IPS DF 19.7 (cell line): ENCODE measurements around the gene SCCPDH.
"Not testable (repeated sequence)": the region's sequence is repeated elsewhere in the genome, so short reads cannot be mapped to it uniquely, and the experiment has no call there.

Experiments
- DNase-seq: peaks from one replicate; pipeline ENCODE4 v3.0.0-alpha.2; 2013; ENCODE audit warnings: low read depth, low spot score

The SCCPDH gene

DNA sequence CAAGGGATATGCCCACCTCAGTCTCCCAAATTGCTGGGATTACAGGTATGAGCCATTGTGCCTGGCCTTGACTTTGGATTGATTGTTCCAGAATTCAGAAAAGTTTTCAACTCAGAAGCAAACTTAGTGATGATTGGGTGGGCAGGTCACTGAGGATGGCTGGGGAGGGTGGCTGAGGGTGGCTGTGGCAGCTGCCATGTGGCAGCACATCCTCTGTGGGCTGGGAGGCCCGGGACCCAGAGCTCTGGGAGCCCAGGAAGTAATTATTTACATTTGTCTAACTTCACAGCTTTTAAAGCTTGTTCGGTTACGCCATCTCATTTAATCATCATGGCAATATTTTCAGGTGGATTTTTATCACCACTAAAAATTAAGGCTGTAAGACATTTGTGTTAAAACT is 76.1 kb downstream of the SCCPDH start:
- no peak for DNase-seq

DNA sequence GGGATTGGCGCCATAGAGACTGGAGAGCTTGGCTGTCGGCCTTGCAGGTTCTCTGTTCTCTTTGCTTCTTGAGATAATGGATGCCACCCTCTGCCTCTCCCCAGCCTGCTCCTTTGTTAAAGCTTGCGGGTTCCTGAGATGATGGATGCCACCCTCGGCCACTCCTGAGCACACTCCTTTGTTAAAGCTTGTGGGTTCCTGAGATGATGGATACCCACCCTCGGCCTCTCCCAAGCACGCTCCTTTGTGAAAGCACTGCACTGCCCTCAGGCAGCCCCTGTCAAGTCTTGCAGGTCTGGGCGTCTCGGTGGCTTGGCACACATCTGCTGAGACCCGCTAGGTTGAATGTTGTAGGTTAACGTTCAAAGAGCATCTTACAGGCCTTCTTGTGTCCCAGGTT is 76.5 kb downstream of the SCCPDH start:
- no peak for DNase-seq

DNA sequence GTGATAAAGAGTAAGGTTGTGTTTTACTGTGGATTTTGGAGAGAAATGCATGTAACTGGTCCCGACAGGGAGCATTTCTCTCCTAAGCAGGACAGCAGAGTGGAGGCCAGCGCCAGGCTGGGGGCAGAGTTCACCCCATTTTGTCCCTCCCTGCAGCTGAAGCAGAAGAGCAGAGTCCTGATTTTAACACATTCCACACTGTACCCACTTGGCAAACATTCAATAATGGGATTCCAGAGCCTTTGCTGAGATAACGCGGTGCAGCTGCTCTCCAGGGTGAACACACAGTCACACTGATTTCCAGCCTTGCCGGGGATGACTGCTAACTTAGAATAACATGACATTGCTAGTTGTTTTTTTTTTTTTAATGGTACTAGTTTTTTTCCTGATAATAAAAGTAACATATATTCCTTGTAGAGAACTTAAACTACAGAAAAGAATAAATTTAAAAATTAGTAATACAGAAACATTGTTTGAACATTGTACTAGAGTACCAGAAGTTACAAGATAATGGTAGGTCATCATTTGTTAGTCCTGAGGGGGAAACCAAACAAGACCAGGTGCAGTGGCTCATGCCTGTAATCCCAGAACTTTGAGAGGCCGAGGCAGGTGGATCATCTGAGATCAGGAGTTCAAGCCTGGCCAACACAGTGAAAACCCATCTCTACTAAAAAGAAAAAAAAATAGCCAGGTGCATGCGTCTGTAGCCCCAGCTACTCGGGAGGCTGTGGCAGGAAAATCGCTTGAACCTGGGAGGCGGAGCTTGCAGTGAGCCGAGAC is 77.2 kb downstream of the SCCPDH start:
- DNase-seq: no peak

DNA sequence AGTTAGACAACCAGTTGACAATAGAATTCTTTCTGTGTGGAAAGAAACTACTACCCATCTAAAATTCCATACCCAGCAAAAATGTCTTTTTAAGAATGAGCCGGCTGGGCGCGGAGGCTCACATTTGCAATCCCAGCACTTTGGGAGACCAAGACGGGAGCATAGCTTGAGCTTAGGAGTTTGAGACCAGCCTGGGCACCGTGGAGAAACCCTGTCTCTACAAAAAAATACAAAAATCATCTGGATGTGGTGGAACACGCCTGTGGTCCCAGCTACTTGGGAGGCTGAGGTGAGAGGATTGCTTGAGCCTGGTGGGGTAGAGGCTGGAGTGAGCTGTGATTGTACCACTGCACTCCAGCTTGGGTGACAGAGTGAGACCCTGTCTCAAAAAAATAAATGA is 79.2 kb downstream of the SCCPDH start:
- DNase-seq: no peak

DNA sequence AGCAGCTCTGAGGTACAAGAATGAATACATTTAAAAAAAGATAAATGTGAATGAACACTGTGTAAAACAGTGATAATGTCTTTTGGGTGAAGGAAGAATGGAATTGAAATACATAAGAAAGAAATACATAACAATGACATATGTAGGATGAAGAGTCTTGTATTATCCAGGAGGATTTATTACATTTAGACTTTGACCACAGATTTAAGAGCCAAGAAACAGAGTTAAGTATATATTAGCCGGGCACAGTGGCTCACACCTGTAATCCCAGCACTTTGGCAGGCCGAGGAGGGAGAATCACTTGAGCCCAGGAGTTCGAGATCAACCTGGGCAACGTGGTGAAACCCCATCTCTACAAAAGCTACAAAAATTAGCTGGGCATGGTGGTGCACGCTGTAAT is 79.7 kb downstream of the SCCPDH start:
- no peak for DNase-seq

DNA sequence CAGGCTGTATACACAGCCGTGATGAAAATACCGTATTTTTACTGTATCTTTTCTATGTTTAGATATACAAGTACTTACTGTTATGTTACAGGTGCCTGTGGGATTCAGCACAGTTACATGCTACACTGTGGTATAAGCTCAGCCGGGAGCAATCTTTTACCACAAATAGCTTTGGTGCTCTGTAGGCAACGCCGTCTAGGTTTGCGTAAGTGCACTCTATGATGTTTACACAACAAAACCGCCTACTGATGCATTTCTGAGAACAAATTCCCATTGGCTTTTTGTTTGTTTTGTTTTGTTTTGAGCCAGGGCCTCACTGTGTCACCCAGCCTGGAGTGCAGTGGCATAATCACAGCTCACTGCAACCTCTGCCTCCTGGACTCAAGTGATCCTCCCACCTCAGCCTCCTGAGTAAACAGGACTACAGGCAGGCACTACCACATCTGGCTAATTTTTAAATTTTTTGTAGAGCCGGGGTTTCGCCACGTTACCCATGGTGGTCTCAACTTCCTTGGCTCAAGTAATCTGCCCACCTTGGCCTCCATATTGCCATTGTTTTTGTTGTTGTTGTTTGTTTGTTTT is 81.0 kb downstream of the SCCPDH start:
- DNase-seq: no peak

DNA sequence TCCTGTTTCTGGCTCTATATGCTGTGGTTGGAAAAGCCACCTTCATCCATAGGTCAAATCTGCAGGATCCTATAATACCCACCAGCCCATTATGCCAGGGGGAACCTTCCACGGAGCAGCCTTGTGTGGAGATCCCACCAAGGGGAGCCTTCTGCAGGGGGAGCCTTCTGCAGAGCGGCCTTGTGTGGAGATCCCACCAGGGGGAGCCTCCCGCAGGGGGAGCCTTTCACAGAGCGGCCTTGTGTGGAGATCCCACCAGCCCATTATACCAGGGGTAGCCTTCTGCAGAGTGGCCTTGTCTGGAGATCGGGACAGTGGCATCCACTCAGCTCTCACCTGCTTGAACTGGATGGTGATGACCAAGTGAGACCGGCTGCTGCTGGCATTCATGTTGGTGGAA is 85.3 kb downstream of the SCCPDH start:
- no peak for DNase-seq

GRCh38 chr1:246811985-246812384 is 87.8 kb downstream of the SCCPDH start:
- no peak for DNase-seq

DNA sequence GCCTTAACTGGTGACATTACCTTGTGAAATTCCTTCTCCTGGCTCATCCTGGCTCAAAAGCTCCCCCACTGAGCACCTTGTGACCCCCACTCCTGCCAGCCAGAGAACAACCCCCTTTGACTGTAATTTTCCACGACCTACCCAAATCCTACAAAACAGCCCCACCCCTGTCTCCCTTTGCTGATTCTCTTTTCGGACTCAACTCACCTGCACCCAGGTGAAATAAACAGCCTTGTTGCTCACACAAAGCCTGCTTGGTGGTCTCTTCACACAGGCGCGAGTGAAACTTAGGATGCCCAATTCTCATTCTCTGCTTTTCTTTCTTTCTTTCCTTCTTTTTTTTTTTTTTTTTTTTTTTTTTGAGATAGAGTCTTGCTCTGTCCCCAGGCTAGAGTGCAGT is 89.1 kb downstream of the SCCPDH start:
- DNase-seq: not testable (repeated sequence)

DNA sequence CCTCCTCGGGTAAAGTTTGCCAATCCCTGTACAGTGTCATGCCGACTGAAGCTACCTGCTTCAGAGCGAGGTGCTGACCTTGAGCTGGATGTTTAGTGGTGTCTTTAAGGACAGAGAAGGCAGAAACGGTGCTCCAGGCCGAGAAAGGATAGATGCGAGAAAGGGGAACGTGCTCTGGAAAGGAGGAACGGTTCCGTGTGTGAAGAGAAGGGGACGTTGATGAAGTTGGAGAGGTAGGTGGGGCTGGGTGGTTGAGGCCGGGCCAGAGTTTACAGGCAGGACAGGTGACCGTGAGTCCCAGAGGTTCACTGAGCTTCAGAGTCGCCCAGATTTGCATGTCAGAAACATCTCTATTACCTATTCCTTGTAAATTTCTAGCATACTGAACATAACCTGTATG is 90.7 kb downstream of the SCCPDH start:
- DNase-seq: no peak

GRCh38 chr1:246815693-246816270 is 91.6 kb downstream of the SCCPDH start:
- no peak for DNase-seq
